ENCODE measurements around the gene ZNF296.

- TF ChIP-seq CTCF (IDR thresholded peaks at IDR 0.05) (no peak), POLR2A (IDR thresholded peaks at IDR 0.05) (no peak), EP300 (IDR thresholded peaks at IDR 0.05) (no peak)
Observed at GRCh38 chr19:45103508-45104319, 27.4 kb upstream of the ZNF296 start.
